ENCODE data around the gene SELENOF. TPM values are rescaled to one million over a fixed set of nuclear protein-coding genes. Genes with fewer than 3 reads are reported as not detected.

SELENOF gene
- total RNA-seq, 1 experiment from 2014 or later: 175 TPM

DNA sequence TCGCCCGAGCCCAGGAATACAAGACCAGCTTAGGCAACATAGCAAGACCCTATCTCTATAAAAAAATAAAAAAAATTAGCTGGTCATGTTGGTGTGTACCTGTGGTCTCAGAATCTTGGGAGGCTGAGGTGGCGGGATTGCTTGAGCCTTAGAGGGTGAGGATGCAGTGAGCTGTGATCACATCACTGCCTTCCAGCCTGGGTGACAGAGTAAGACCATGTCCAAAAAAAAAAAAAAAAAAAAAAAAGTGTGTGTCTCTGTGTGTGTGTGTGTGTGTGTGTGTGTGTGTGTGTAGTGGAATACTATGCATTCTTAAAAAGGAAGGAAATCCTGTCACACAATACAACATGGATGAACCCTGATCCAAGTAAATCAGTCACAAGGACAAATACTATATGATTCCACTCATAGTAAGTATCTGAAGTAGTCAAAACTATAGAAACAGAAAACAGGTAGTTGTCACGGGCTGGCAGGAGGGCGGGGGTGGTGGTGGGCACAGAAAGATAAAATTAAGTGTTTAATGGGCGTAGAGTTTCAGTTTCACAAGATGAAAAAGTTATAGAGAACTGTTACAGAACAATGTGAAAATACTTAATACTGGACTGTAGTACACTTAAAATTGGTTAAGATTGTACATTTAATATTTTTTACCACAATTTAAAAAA lies 47.8 kb downstream of the SELENOF start:
- TF ChIP-seq POLR2A (IDR thresholded peaks at IDR 0.05; ENCODE audit: borderline replicate concordance, extremely low read depth, insufficient read depth, insufficient read length): no peak
- TF ChIP-seq EGR1 (IDR thresholded peaks at IDR 0.05; ENCODE audit: low read depth): no peak
- no peak for TF ChIP-seq TCF7L2 (IDR thresholded peaks at IDR 0.05; ENCODE audit: borderline replicate concordance, extremely low read depth, insufficient read depth, insufficient read length)
- no peak for TF ChIP-seq FOSL1 (IDR thresholded peaks at IDR 0.05; ENCODE audit: low read depth)
- no peak for TF ChIP-seq SRF (IDR thresholded peaks at IDR 0.05; ENCODE audit: low read depth)
- TF ChIP-seq, protein P1, sequence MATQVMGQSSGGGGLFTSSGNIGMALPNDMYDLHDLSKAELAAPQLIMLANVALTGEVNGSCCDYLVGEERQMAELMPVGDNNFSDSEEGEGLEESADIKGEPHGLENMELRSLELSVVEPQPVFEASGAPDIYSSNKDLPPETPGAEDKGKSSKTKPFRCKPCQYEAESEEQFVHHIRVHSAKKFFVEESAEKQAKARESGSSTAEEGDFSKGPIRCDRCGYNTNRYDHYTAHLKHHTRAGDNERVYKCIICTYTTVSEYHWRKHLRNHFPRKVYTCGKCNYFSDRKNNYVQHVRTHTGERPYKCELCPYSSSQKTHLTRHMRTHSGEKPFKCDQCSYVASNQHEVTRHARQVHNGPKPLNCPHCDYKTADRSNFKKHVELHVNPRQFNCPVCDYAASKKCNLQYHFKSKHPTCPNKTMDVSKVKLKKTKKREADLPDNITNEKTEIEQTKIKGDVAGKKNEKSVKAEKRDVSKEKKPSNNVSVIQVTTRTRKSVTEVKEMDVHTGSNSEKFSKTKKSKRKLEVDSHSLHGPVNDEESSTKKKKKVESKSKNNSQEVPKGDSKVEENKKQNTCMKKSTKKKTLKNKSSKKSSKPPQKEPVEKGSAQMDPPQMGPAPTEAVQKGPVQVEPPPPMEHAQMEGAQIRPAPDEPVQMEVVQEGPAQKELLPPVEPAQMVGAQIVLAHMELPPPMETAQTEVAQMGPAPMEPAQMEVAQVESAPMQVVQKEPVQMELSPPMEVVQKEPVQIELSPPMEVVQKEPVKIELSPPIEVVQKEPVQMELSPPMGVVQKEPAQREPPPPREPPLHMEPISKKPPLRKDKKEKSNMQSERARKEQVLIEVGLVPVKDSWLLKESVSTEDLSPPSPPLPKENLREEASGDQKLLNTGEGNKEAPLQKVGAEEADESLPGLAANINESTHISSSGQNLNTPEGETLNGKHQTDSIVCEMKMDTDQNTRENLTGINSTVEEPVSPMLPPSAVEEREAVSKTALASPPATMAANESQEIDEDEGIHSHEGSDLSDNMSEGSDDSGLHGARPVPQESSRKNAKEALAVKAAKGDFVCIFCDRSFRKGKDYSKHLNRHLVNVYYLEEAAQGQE (IDR thresholded peaks at IDR 0.05; ENCODE audit: low read depth): no peak
- TF ChIP-seq ZFX (IDR thresholded peaks at IDR 0.05): no peak
- TF ChIP-seq YY1 (IDR thresholded peaks at IDR 0.05; ENCODE audit: extremely low read depth, insufficient replicate concordance, low read depth, low read length): no peak
- TF ChIP-seq, protein P2, sequence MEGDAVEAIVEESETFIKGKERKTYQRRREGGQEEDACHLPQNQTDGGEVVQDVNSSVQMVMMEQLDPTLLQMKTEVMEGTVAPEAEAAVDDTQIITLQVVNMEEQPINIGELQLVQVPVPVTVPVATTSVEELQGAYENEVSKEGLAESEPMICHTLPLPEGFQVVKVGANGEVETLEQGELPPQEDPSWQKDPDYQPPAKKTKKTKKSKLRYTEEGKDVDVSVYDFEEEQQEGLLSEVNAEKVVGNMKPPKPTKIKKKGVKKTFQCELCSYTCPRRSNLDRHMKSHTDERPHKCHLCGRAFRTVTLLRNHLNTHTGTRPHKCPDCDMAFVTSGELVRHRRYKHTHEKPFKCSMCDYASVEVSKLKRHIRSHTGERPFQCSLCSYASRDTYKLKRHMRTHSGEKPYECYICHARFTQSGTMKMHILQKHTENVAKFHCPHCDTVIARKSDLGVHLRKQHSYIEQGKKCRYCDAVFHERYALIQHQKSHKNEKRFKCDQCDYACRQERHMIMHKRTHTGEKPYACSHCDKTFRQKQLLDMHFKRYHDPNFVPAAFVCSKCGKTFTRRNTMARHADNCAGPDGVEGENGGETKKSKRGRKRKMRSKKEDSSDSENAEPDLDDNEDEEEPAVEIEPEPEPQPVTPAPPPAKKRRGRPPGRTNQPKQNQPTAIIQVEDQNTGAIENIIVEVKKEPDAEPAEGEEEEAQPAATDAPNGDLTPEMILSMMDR (IDR thresholded peaks at IDR 0.05 in 2 of 3, conservative IDR thresholded peaks at IDR 0.05 in 1 of 3; ENCODE audit: borderline replicate concordance in 1 of 3, insufficient read depth in 1 of 3, low read depth in 2 of 3, low read length in 2 of 3): no peak
- no peak for TF ChIP-seq ELF1 (IDR thresholded peaks at IDR 0.05; ENCODE audit: borderline replicate concordance, low read depth)
- TF ChIP-seq, protein P3, sequence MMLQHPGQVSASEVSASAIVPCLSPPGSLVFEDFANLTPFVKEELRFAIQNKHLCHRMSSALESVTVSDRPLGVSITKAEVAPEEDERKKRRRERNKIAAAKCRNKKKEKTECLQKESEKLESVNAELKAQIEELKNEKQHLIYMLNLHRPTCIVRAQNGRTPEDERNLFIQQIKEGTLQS (IDR thresholded peaks at IDR 0.05): no peak
- TF ChIP-seq ZNF274 (IDR thresholded peaks at IDR 0.05; ENCODE audit: low read depth, low read length): no peak
- ChIA-PET RAD21 (ENCODE audit: low non-redundant PET in 1 of 2, low total read pairs in 2 of 2, uncharacterized antibody in 2 of 2, unreplicated experiment in 2 of 2) (no interaction called here), POLR2A (no interaction called here), CTCF (no interaction called here)
- Histone ChIP-seq H3K4me1 (ENCODE audit: control insufficient read depth in 1 of 2, insufficient read depth in 2 of 2, low read length in 2 of 2) (no peaks in the 10 kb centered on the region), H3K9me2 (ENCODE audit: insufficient read depth) (no peaks in the 10 kb centered on the region), H3K36me3 (ENCODE audit: control insufficient read depth in 1 of 2, insufficient read depth in 2 of 2, low read length in 2 of 2) (no peaks in the 10 kb centered on the region), H3K4me3 (replicated peaks in 1 of 2; ENCODE audit: low read depth in 1 of 2, low read length in 2 of 2) (no peak overlapping the region), H3K79me2 (ENCODE audit: insufficient read depth, low read length) (peaks cover 27% of the 10 kb centered on the region), H3K27ac (ENCODE audit: low read depth, low read length) (no peak overlapping the region), H4K20me1 (ENCODE audit: insufficient read depth) (peaks cover 9% of the 10 kb centered on the region), H3K9ac (ENCODE audit: low read length) (no peak overlapping the region), H3K27me3 (ENCODE audit: insufficient read depth, low read length) (no peaks in the 10 kb centered on the region), H2AFZ (ENCODE audit: low read depth, low read length, poor library complexity, severe bottlenecking) (no peak overlapping the region), H3K4me2 (ENCODE audit: low read length) (no peak overlapping the region), H3K9me3 (ENCODE audit: control insufficient read depth in 1 of 2, insufficient read depth in 1 of 2, low read depth in 1 of 2, low read length in 2 of 2) (no peaks in the 10 kb centered on the region)
- ATAC-seq (no peak), DNase-seq (ENCODE audit: low read depth, low spot score) (no peak)
- no TSS peak for BruUV-seq (replicated peaks)
- intact Hi-C loops (cut with micrococcal nuclease): no loop called here
